Measurements from ENCODE around the gene TOMM34. TPM values are rescaled to one million over a fixed set of nuclear protein-coding genes. Genes with fewer than 3 reads are reported as not detected.

Gene TOMM34
- total RNA-seq, 1 donor from 2014 or later, result 62.3 TPM

DNA sequence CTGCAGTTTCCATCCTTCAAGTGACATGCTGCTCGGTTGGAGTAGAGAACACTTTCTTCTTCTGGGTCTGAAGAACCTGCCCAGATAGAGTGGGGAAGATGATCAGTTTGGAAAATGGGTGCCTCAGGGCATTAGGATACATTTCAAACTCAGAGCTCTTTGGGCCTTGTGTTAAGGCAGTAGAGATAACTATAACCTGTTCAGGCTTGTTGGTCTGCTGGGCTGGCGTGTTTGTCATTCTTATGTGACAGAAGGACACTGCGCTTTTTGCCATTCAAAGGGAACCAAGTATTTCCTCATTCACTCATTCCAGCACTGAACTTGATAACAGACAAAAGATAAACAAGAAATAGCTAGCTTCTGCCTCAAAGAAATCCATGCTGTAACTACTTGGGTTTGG lies 3.8 kb downstream of the TOMM34 start:
- H3K36me3 ChIP-seq (ENCODE audit: control insufficient read depth, insufficient read depth, low read length), result peaks cover 2% of the 10 kb centered on the region
- TF ChIP-seq, protein P1, sequence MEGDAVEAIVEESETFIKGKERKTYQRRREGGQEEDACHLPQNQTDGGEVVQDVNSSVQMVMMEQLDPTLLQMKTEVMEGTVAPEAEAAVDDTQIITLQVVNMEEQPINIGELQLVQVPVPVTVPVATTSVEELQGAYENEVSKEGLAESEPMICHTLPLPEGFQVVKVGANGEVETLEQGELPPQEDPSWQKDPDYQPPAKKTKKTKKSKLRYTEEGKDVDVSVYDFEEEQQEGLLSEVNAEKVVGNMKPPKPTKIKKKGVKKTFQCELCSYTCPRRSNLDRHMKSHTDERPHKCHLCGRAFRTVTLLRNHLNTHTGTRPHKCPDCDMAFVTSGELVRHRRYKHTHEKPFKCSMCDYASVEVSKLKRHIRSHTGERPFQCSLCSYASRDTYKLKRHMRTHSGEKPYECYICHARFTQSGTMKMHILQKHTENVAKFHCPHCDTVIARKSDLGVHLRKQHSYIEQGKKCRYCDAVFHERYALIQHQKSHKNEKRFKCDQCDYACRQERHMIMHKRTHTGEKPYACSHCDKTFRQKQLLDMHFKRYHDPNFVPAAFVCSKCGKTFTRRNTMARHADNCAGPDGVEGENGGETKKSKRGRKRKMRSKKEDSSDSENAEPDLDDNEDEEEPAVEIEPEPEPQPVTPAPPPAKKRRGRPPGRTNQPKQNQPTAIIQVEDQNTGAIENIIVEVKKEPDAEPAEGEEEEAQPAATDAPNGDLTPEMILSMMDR (IDR thresholded peaks at IDR 0.05; ENCODE audit: insufficient read depth, low read length, poor library complexity, severe bottlenecking), result no peak
- H3K4me3 ChIP-seq (ENCODE audit: low read depth, low read length), result no peak overlapping the region
- no peaks in the 10 kb centered on the region for H3K27me3 ChIP-seq (ENCODE audit: control insufficient read depth, insufficient read depth, low read length)
- DNase-seq (ENCODE audit: low read depth), result no peak

DNA sequence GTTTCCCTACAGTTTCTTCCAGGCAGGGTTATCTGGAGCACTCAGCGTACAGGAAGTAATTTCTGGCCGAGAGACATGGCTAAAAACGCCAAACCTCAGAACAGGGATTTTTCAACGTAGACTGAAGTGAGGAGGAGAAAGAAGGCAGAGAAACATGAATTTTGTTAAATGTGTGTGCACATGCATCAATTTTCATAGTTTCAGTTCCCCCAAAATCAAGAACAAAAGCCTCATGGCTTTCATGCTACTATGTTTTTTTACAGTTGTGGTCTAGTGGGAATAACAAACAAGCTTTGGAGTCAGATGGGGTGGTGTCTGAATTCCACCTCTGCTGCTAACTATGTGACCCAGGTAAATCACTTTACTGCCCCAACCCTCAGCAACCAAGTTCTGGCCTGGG lies 4.9 kb downstream of the TOMM34 start:
- Histone ChIP-seq H3K27me3 (ENCODE audit: control insufficient read depth, insufficient read depth, low read length) (no peaks in the 10 kb centered on the region), H3K36me3 (ENCODE audit: control insufficient read depth, insufficient read depth, low read length) (peaks cover 2% of the 10 kb centered on the region), H3K4me3 (ENCODE audit: low read depth, low read length) (no peak overlapping the region)
- no peak for DNase-seq (ENCODE audit: low read depth)
- TF ChIP-seq, protein P1 (IDR thresholded peaks at IDR 0.05; ENCODE audit: insufficient read depth, low read length, poor library complexity, severe bottlenecking), result no peak

GRCh38 chr20:44954211-44954610 lies 6.0 kb downstream of the TOMM34 start:
- TF ChIP-seq, protein P1 (IDR thresholded peaks at IDR 0.05; ENCODE audit: insufficient read depth, low read length, poor library complexity, severe bottlenecking), result no peak
- Histone ChIP-seq H3K4me3 (ENCODE audit: low read depth, low read length) (no peak overlapping the region), H3K36me3 (ENCODE audit: control insufficient read depth, insufficient read depth, low read length) (peaks cover 2% of the 10 kb centered on the region), H3K27me3 (ENCODE audit: control insufficient read depth, insufficient read depth, low read length) (no peaks in the 10 kb centered on the region)
- no peak for DNase-seq (ENCODE audit: low read depth)

DNA sequence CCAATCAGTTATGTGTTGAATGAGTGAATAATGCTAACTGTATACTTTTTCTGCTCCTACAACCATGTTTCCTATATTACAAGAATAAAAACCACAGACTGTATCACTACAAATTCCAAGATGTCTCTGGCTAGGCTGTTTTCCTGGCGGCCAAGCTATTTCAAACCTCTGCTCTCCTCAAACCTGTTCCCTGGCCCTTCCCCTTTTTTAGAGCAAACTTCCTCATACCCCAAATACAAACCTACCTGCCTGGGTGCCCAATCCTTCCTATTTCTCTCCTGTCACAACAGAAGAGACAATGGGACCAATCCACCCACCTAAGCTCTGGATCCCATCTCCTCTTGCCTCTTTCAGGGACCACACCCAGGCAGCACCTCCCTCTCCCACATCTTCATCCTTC lies 7.5 kb downstream of the TOMM34 start:
- Histone ChIP-seq H3K4me3 (ENCODE audit: low read depth, low read length) (no peak overlapping the region), H3K36me3 (ENCODE audit: control insufficient read depth, insufficient read depth, low read length) (peaks cover 2% of the 10 kb centered on the region), H3K27me3 (ENCODE audit: control insufficient read depth, insufficient read depth, low read length) (no peaks in the 10 kb centered on the region)
- TF ChIP-seq, protein P1 (IDR thresholded peaks at IDR 0.05; ENCODE audit: insufficient read depth, low read length, poor library complexity, severe bottlenecking), result no peak
- no peak for DNase-seq (ENCODE audit: low read depth)

DNA sequence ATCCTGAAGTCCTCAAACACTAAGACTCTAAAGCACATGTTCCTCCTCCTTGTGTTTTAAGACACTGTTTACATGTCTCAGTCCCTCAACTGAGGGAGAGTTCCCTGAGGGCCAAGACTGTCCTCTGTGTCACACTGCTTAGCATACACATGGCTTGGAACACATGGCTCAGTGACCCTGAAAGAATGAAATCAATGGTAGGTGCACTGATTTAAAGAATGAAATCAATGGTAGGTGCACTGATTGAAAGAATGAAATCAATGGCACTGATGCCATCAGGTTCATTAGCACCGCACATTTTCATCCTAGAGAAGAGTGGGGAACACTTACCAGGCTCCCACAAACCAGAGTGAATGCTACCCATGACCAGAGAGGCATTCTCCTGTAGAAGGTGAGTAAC lies 9.8 kb downstream of the TOMM34 start:
- no peak for DNase-seq (ENCODE audit: low read depth)
- peaks cover 4% of the 10 kb centered on the region for H3K36me3 ChIP-seq (ENCODE audit: control insufficient read depth, insufficient read depth, low read length)
- TF ChIP-seq, protein P1 (IDR thresholded peaks at IDR 0.05; ENCODE audit: insufficient read depth, low read length, poor library complexity, severe bottlenecking), result no peak

DNA sequence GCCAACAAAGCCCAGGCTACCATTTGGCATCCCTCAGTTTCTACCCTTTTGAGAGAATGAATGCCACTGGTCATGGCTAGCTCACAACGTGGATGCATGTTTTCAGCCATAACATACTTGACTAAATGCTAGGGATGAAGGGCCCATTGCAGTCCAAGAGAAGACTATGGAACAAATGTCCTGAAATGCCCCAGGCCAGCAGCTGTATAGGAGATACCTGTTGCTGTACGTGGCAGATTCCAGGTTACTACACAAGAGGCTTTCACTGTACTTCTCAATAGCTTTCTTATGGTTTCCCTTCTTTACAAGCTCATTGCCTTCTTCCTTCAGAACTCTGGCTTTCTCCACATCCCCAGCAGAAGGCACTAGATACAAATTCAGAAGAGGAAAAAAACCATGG lies 11.7 kb downstream of the TOMM34 start:
- no peak overlapping the region for H3K4me3 ChIP-seq (ENCODE audit: low read depth, low read length)
- no peaks in the 10 kb centered on the region for H3K27me3 ChIP-seq (ENCODE audit: control insufficient read depth, insufficient read depth, low read length)
- TF ChIP-seq, protein P1 (IDR thresholded peaks at IDR 0.05; ENCODE audit: insufficient read depth, low read length, poor library complexity, severe bottlenecking), result no peak
- DNase-seq (ENCODE audit: low read depth), result no peak
- peaks cover 2% of the 10 kb centered on the region for H3K36me3 ChIP-seq (ENCODE audit: control insufficient read depth, insufficient read depth, low read length)

More for the DNA sequence above, 9.8 kb downstream of the TOMM34 start:
- no peaks in the 10 kb centered on the region for H3K27me3 ChIP-seq (ENCODE audit: control insufficient read depth, insufficient read depth, low read length)
- no peak overlapping the region for H3K4me3 ChIP-seq (ENCODE audit: low read depth, low read length)
